Hindlimb muscle (tissue), 1 donor: ENCODE results near the gene DQX1. TPM values are rescaled to one million over a fixed set of nuclear protein-coding genes. Genes with fewer than 3 reads are reported as not detected.
"Not testable (repeated sequence)": the region's sequence is repeated elsewhere in the genome, so short reads cannot be mapped to it uniquely, and the experiment has no call there.

Source experiments
- DNase-seq: peaks from one replicate; pipeline ENCODE4 v3.0.0-alpha.2; 2013
- polyA plus RNA-seq: library from polyadenylated mRNA; unstranded; fragments of 120-200 nt; gene quantifications from one replicate; pipeline ENCODE4 v1.2.1, GENCODE V29; 2013; ENCODE audit not compliant: insufficient read length

The DQX1 gene
- polyA plus RNA-seq, 1 donor = 0.25 TPM

DNA sequence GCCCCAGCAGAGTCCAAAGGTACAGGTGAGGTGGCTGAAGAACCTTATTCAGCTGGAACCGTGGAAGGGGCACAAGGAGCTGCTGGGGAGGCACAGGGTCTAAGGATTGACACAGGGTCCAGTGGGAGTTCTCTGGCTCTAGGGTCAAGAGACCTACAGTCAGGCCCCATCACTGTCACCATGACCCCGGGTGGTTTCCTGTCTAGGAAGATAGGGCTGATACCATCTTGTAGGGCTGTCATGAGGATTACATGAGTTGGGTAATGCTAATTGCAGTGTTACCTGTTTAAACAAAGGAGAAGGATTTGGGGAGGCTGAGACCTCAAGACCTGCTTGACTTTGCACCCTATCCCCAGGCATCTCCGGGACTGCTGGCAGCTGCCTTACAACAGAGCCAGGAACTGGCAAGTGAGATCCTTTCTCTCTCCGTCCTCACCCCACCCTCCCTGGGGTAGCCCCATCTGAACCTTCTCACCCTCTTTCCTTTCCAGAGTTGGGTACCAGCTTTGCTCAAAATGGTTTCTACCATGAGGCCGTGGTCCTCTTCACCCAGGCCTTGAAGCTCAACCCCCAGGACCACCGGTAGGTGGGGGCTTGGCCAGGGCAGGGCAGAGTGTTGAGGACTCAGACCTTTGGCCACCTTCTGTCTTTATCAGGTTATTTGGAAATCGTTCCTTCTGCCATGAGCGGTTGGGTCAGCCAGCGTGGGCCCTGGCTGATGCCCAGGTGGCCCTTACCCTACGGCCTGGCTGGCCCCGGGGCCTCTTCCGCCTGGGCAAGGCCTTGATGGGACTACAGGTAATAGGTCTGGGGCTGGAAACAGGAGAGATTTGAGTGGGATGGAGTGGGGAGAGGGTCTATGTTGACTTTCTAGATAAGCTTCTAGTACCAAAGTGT, 34.1 kb downstream of the DQX1 start:
- no peak for DNase-seq

DNA sequence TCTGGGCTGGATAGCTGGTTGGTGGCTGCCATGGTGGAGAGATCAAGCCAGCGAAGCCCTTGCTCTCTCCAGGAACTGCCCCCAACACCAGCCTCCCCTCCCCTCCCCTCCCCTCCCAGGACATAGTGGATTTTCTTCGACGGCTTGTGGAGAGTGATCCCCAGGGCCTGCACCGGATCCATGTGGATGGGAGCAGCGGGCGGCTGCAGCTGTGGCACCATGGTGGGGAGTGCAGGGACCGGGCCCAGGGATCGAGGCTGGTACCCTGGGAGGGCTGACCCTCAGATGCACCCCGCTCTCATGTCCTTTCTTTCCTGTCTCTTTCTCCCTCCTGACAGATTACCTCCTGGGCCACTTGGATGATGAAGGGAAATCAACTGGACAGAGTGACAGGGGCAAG, 36.1 kb downstream of the DQX1 start:
- no peak for DNase-seq

DNA sequence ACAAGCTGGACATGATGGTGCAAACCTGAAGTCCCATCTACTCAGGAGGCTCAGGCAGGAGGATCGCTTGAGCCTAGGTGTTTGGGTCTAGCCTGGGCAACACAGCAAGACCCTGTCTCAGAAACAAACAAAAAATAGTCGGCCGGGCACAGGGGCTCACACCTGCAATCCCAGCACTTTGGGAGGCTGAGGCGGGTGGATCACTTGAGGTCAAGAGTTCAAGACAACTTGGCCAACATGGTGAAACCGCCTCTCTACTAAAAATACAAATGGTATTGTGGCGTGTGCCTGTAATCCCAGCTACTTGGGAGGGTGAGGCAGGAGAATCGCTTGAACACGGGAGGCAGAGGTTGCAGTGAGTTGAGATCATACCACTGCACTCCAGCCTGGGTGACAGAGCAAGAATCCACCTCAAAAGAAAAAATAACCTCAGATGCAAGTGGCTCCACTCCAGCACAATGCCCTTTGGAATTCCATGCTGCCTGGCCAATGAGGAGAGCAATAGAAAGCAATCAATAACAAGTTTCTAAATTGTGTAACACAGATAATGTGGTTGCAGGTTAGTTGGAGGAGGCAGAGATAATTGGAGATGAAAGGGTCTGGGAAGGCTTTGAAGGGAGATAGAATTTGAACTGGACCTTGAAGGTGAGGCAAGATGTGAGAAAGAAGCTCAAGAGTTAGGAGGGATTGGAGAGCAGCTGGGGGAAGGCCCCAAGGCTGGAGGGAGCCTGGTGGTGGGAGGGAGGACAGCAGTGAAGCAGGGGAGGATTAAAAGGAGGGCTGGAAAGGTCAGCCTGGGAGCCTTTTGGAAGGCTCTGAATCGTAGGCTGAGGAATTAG, 37.2 kb downstream of the DQX1 start:
- no peak for DNase-seq

DNA sequence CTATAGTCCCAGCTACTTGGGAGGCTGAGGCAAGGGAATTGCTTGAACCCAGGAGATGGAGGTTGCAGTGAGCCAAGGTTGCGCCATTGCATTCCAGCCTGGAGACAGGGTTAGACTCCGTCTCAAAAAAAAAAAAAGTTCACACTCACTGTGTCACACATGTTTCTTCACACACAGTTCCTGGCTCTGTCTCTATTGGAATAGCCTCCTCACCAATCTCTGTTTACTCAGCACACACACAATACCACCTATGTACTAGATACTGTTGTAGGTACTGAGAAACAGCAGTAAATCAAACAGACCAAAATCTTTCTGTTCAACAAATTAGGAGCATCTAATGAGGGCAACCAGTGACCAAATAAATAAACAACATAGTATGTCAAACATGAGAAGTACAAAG, 39.9 kb downstream of the DQX1 start:
- no peak for DNase-seq

DNA sequence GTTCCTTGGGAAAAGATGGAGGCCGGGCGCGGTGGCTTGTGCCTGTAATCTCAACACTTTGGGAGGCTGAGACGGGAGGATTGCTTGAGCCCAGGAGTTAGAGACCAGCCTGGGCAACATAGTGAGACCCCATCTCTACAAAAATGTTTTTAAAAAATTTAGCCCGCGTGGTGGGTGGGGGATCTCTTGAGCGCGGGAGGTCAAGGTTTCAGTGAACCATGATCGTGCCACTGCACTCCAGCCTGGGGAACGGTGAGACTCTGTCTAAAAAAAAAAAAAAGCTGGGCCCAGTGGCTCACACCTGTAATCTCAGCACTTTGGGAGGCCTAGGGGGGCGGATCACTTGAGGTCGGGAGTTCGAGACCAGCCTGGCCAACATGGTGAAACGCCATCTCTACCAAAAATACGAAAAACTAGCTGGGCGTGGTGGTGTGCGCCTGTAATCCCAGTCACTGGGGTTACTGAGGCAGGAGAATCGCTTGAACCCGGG, 42.3 kb downstream of the DQX1 start:
- DNase-seq = not testable (repeated sequence)

DNA sequence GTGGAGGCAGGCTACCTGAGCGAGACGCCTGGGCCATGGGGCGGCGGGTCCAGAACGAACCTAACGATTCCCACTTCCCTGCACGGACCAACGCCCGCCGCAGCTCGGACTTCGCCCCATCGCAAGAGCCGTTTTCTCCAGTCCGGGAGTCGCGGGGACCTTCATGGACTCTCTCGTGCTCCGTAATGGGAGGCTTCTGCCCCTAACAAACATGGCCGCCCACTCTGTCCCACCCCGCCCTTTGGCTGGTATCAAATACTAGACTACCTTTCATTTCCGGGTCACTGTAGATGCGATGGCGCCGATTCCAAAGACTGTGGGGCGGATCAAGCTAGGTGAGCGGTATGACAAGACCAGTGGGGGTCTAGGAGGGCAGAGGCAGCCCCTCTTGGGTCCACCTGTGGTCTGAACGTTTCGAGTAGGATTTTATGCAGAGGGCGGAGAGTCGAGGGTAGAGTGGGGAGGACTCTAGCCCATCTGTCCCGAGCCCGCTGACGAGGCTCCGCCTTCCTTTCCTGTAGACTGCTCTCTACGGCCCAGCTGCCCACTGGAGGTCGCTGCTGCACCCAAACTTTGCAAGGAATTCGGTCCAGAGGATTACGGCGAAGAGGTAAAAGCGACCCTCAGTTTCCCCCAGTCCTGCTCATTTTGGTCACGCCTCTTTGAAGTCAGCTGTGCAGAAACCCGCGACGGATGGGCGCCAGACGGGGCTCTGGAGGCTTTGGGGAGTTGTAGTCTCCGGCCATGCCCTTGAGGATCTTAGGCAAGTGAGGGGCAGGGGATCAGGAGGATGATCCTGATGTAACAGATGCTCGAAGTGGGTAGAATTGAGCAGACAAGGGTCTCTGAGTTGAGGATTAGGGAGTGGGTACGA, 43.0 kb downstream of the DQX1 start, which contains the start of the genes CCDC142 and TTC31:
Gene CCDC142, minus strand, starts transcription at position 198 of the 874 bp plus-strand sequence. Its CDS starts 161 bp downstream, at position 37.
Gene TTC31, plus strand, starts transcription at position 281 of the 874 bp plus-strand sequence. Its CDS starts 15 bp downstream, at position 296.
- DNase-seq = peak; percentile 96

DNA sequence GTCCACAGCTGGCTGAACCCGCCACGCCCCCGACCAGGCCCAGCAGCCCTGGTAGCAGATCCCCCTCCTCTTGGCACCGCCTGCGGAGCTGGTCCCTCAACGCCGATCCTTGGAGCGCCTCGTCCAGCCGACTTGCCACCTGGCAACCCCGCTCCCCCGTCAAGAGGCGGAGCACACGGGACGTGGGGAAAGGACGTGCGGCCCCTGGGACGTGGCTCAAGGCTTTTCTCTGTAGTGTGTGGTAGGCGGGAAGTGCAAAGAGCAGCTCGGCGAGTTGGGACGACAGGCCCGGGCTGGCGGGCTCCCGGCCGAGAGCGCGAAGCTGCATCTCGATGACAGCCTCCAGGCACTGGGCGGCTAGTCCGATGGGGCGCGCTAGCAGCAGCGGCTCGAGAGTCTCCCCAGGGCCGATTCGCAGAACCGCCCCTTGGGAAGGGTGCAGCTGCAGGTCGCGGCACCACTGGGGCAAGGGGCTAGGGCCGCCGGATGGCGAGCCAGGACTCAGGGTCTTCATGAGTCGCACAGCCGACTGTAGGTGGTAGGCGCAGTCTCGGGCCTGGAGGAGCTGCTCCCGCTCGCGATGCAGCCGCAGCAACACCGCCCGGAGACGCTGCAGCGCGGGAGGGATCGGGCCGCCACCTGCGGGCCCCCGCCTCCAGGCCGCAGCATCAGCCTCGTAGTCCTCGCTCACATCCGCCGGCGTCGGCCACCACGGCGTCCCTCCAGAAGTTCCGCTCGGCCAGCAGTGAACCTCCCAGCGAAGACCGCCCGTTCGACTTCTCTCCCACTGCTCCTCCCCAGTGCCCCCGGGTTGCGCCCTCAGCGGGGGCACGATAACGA, 43.9 kb downstream of the DQX1 start:
- DNase-seq = no peak

DNA sequence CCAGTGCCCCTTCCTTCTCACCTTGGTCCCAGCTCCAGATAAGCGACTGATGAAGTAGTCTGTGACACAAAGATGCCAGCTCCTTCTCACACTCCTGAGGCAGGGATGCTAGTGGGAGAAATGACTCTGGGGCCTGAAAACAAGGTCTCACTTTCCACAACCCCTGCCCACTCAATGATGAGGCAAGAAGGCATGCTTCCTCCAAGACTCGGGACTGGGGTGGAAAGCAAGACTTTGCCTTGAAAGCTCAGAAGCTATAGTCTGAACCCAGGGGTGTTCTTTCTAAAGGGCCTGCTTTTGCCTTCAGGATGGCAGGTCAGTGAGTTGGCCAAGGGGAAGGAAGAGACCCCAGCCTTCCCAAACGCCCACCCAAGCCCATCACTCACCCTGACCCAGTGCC, 44.6 kb downstream of the DQX1 start:
- DNase-seq = no peak

DNA sequence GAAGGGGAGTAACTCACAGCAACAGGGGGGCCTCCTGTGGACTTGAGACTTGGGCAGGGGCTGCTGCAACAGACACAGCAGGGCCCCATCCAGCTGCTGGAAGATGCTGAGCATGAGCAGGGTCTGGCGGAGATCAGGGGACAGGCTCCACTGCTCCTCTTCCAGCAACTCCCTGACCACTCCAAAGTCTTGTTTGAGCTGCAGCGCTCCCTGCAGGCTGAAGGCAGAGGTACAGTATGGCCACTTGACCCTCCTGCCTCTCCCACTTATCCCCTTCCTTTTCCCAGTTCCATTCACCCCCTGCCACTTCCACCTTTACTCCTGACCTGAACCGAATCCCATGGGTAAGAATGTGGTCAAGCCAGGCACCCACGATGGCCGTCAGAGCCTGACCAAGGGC, 51.1 kb downstream of the DQX1 start:
- DNase-seq = no peak

DNA sequence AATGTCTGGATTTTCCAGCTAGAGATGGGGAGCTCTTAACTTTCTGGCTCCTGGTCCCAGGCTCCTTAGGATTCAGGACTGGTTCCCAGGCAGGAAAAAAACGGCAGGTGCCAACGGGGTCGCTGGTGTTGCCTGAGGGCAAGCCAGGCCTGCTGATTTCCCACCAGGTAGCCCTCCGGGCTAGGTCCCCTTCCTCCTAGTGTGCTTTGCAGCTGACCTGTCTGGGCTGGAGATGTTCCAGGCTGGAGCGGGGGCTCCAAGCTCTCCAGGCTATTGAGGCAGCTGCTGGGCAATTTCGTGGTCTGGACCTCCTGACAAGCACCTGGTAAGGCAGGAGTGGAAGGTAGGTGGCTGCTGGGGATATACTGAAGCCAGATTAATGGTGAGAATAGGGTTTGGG, 51.5 kb downstream of the DQX1 start:
- no peak for DNase-seq

DNA sequence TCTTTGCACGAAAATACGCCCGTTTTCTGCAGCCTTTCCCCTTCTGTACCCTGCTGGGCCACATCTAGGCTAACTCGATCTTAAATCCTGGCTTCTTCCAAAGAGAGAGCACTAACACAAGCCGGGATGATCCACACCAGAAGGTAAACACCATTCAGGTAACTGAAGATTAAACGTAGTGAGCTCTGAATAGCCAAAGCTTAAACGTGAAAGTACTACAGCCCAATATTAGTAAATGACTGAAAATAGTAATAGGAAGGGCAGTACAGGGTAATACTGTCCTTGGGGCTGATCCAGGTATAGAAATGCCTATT, 53.1 kb downstream of the DQX1 start:
- no peak for DNase-seq

DNA sequence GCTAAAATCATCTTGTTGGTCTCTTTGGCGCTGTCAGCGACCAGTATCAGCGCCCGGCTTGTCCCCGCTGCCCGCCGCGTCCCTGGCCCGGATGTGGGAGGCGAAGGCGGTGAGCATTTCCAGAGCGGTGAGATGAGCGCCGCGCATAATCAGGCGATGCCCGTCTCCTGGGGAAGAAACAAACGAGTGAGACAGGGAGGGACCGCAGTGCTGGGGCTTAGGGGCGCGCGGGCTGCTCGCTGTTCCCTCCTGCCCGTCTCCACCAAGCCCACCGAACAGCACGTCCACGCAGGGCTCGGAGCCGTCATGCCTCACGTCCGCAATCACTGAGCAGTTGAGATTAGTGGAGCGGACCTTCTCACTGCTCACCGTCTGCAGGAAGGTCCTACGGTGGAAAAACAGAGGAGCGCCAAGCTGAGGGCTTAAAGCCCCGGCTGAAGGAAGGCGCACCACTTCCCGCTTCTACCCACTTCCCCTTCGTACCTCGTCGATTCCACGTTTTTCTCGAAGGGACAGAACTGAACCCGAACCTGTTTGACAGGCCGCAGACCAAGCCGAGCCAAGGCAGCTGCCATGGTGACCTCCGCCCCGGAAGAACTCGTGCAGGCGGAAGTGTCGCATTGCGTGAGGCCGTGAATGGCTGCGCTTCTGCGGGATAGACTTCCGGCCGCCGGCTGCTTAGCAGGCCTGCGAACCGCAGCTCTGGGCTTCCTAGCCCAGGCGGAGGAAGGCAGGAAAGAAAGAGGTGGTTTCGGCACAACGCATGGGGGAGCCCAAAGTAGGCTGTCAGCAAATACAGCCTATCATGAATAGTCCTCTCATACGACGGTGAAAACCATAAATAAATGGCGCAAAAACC, 53.7 kb downstream of the DQX1 start, which contains the start of gene MRPL53:
Gene MRPL53, minus strand, starts transcription at position 595 of the 859 bp plus-strand sequence. Its CDS starts 20 bp downstream, at position 575.
- peak; percentile 97 for DNase-seq

DNA sequence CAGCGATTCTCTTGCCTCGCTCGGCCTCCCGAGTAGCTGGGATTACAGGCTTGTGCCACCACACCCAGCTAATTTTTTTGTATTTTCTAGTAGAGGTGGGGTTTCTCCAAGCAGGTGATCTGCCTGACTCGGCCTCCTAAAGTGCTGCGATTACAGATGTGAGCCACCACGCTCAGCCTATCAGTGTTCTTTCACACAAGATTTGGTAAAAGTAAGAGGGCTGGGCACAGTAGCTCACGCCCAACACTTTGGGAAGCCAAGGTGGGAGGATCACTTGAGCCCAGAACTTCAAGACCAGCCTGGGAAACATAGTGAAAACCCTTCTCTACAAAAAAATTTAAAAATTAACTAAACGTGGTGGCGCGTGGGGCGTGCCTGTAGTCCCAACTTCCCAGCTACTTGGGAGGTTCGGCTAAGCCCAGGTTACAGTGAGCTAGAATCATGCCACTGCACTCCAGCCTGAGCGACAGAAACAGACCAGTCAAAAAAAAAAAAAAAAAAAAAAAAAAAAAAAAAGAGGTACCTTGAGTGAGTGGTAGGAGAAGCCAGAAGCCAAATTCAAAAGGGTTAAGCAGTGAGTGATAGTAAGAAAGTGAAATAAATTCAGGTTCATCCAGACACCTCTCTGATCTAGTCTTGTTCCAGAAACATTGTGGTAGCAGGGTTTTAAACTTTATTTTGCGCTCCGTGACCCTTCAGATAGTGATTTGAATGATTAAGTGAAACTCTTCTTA, 54.5 kb downstream of the DQX1 start:
- DNase-seq = no peak

DNA sequence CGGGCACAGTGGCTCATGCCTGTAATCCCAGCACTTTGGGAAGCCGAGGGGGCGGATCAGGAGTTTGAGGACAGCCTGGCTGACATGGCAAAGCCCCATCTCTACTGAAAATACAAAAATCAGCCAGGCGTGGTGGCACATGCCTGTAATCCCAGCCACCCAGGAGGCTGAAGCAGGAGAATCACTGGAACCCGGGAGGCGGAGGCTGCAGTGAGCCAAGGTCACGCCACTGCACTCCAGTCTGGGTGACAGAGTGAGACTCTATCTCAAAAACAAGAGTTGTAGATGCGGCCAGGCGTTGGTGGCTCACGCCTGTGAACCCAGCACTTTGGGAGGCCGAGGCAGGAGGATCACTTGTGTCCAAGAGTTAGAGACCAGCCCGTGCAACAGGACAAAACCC, 55.3 kb downstream of the DQX1 start:
- not testable (repeated sequence) for DNase-seq

Other genes starting within 250 kb of the DQX1 start
- 2.9 TPM for gene SLC4A5, start 182.8 kb downstream of the DQX1 start, polyA plus RNA-seq
- 114 TPM for gene DCTN1, start 145.9 kb downstream of the DQX1 start, polyA plus RNA-seq
- 2.7 TPM for gene C2orf81, start 104.6 kb downstream of the DQX1 start, polyA plus RNA-seq
- gene WDR54, start 104.5 kb downstream of the DQX1 start, polyA plus RNA-seq = 9.9 TPM
- gene RTKN, start 84.3 kb downstream of the DQX1 start, polyA plus RNA-seq = 60.4 TPM
- gene INO80B, start 71.1 kb downstream of the DQX1 start, polyA plus RNA-seq = 23.7 TPM
- 62.4 TPM for gene WBP1, start 67.8 kb downstream of the DQX1 start, polyA plus RNA-seq
- 34.5 TPM for gene MOGS, start 60.8 kb downstream of the DQX1 start, polyA plus RNA-seq
- gene MRPL53, start 53.6 kb downstream of the DQX1 start, polyA plus RNA-seq = 93.4 TPM
- 11.3 TPM for gene CCDC142, start 43.2 kb downstream of the DQX1 start, polyA plus RNA-seq
- 19.8 TPM for gene TTC31, start 43.1 kb downstream of the DQX1 start, polyA plus RNA-seq
- 0.52 TPM for gene LBX2, start 26.6 kb downstream of the DQX1 start, polyA plus RNA-seq
- gene PCGF1, start 18.5 kb downstream of the DQX1 start, polyA plus RNA-seq = 8.2 TPM
- gene TLX2, start 11.8 kb downstream of the DQX1 start, polyA plus RNA-seq = not detected
- 65.8 TPM for gene AUP1, start 3.5 kb upstream of the DQX1 start, polyA plus RNA-seq
- 32.9 TPM for gene HTRA2, start 3.7 kb upstream of the DQX1 start, polyA plus RNA-seq
- 7.8 TPM for gene LOXL3, start 27.7 kb upstream of the DQX1 start, polyA plus RNA-seq
- 6.9 TPM for gene DOK1, start 28.5 kb upstream of the DQX1 start, polyA plus RNA-seq
- 0.27 TPM for gene M1AP, start 122.1 kb upstream of the DQX1 start, polyA plus RNA-seq
- gene SEMA4F, start 128.0 kb upstream of the DQX1 start, polyA plus RNA-seq = 2.9 TPM